ENCODE measurements around the gene HAUS7. TPM values are rescaled to one million over a fixed set of nuclear protein-coding genes. Genes with fewer than 3 reads are reported as not detected.
"Not testable (repeated sequence)": the region's sequence is repeated elsewhere in the genome, so short reads cannot be mapped to it uniquely, and the experiment has no call there.

HAUS7 gene
- total RNA-seq, 1 donor from 2014 or later: 14.5 TPM

DNA sequence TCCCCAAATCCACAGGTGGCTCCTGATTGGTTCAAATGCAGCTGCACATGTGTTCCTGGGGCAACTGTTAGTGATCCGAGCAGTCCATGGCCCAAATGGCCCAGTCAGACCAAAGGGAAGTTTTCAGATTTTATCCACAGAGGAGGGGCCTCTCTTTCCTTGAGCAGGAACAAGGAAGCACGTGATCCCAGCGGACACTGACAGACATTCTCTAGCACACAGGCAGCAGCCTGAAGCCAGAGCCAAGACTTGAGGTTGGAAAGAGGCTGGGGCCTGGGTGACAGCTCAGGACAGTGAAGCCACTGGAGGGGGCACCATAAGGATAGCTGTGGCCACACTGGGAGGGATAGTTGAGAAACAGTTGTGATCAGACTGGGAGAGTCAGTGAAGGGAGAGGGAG lies 62.6 kb downstream of the HAUS7 start:
- DNase-seq: peak; percentile 19

DNA sequence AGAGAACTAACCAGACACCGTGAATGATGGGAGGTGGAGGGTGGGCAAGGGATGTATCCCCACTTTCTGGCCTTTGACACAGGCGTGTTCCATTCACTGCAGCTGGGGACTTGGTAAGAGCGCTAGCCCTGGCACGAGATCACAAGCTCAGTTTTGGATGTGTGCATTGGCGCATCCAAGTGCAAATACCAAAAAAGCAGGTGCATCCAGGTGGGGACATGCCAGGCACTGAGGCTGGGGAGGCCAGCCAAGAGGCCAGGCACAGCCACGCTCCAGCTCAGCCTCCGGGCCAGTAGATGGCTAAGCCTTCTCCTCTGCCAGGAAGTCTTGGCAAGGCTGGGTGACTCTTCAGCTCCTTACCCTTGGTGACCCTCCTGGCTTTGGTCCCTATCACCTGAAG lies 63.5 kb downstream of the HAUS7 start:
- no peak for DNase-seq

DNA sequence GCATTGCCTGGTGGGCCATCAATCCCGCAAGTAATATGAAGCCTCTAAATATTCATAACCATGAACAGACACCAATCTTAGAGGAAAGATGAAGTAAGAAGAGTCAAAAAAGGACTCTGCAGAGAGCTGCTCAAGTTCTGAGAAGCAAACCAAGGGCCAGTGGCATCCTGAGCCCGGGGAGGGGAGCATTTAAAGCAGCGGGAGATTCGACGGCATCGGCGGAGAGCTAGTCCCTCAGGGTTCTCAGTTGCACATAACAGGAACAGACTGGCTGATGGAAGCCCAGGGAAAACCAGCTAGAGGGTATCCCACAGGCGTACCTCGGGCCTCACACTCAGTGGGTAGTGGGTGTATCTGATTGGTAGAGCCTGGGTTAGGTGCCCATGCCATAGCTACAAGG lies 64.4 kb downstream of the HAUS7 start:
- no peak for DNase-seq

DNA sequence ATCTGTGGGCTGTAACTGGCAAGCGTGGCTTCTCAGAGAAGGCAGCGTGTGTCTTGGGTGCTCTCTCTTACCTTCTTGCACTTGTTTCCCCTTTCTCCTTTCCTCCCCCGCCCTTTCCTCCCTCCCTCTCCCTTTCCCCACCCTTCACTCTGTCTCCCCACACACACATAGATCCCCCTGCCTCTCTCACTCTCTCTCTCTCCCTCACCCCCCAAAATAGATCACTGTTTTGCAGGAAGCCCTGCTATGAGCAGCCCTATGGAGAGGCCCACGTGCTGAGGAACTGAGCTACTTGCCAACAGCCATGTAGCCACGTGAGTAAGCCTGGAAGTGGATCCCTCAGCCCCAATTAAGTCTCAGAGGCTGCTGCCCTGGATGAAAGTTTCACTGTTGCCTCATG lies 65.0 kb downstream of the HAUS7 start:
- DNase-seq: no peak

DNA sequence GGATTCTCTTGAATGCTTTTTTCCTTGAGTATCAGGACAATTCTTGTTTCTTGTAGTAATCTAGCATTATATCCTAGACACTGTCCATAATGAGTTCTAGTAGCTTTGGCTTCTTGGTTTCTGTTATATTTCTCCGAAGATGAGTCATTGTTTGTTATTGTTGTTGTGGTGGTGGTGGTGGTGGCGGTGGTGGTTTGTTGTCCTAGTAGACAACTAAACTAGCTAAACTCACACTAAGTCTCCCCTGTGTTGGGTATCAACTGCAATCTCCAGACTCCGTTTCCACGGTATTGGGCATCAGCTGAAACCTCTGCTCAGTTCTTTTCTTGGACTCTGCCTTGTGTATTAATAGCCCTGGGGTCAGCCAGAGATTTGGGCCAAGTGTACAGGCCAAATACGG lies 66.0 kb downstream of the HAUS7 start:
- not testable (repeated sequence) for DNase-seq

DNA sequence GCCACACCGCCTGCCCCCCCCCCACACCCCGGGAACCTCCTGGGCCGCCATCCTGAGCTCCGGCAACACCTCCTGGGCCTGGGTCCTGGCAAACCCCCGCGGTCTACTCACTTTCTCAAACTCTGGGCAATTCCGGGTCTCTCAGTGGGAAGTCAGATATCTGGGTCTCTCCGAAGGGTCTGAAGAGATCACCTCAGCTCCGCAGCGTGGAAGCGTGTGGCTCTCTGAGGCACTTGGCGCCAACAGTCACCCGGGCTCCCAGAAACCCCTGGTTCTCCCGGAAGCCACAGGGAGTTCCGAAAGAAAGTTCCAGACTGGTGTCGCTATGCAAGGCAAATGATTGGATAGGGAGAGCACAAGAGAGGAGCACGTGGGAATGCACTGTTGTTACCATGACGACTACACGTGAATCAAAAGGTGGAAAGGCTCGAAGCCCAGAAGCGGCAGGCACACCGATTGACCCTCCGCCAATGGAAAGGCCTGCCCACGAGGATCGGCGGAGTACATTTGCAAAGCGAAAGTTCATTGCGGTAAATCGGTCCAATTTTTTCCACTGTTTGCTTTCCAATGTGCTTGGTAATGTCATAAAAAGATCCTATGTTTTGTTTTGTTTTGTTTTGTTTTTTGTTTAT lies 69.1 kb downstream of the HAUS7 start, which contains the start of gene PNMA6E:
TSS of gene PNMA6E (minus strand) at position 218 of the 632 bp plus-strand sequence. CDS start 2,501 bp downstream, outside the sequence.
- DNase-seq: no peak

DNA sequence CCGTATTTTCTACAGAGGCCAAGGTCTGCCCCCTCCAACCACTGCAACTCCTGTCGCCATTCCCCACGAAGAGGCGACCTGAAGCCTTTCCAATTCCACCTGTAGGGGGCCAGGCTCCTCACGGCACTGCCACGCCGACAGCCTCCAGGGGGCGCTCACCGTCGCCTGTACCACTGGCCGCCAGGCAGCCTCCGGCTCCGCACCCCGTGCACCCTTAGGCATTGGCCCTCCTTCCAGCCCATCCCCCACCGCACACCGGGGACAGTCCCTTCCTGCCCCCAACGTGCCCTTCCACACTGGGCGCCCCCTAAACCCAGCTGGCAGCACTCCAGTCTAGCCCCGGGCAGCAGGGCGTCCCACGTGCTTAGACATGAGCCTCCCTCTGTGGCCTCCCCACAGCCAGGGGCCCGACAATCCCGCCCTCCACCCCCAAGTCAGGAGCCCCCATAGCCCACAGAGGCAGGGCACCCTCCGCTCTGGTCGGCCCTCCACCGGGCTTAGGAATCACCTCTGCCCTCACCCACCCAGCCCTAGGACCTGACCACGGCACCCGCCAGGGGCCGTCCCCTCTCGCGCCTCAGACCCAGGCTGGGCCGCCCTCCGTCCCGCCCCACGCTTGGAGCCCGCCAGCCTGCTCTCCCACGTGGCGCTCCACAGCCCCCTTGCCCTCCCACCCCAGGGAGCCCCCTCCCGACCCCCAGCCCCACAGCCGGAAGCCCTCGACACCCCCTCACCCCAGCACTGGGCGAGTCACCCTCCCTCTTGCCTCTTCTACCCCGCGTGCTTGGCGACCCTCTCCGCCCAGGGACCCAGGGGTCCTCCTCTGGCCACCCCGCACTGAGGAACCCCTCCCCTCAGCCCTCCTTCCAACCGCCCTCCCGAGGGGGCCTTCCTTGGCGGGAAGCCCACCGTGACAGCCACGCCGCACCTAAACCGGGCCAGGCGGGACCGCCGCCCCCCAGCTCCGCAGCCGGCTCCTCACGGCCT lies 69.9 kb downstream of the HAUS7 start:
- DNase-seq: peak; percentile 47

DNA sequence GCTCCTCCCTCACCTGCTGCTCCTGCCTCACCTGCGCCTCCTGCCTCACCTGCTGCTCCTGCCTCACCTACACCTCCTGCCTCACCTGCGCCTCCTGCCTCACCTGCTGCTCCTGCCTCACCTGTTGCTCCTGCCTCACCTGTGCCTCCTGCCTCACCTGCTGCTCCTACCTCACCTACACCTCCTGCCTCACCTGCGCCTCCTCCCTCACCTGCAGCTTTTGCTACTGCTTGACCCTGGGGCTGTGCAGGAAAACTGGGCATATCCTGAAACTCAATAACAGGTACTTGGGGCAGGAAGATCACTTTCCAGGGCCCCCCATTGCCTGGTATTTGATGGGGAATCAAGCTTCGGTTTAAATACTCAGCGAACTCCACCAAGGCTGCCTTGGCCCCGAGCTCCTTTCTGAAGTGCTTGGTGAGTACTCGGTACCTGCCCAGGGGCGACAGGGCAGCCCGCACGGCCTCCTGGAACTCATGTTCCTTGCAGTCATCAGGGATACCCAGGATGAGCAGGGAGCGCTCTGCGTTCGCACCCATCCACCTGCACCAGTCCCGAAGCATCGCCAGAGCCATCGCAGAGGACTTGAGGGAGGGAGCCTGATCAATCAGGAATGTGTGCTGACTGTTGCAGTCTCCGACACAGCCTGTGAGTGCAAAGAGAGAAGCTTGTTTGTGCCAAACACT lies 72.0 kb downstream of the HAUS7 start:
- no peak for DNase-seq

Other genes with a start within 250 kb of the HAUS7 start
- gene PNMA6F, start 148.8 kb downstream of the HAUS7 start, total RNA-seq: not detected in 2 replicates
- 5.3 and 7.3 TPM in 2 replicates for gene ZNF275, start 136.4 kb downstream of the HAUS7 start, total RNA-seq
- gene PNMA6E, start 69.2 kb downstream of the HAUS7 start, total RNA-seq: not detected in 2 replicates
- 0.51 and 0.70 TPM in 2 replicates for gene ZFP92, start 59.1 kb downstream of the HAUS7 start, total RNA-seq
- gene TREX2, start 24.5 kb downstream of the HAUS7 start, total RNA-seq: 0.19 and 4.1 TPM in 2 replicates
- gene BGN, start 24.4 kb upstream of the HAUS7 start, total RNA-seq: 27.4 and 53.9 TPM in 2 replicates
- gene ATP2B3, start 47.1 kb upstream of the HAUS7 start, total RNA-seq: under 0.01 TPM in 1 of 2 replicates, not detected in the other
- gene CCNQ, start 128.6 kb upstream of the HAUS7 start, total RNA-seq: 27.0 and 42.4 TPM in 2 replicates
- gene DUSP9, start 176.6 kb upstream of the HAUS7 start, total RNA-seq: 0.05 and 0.17 TPM in 2 replicates
- gene PNCK, start 203.2 kb upstream of the HAUS7 start, total RNA-seq: not detected in 2 replicates
- 3.3 and 4.6 TPM in 2 replicates for gene SLC6A8, start 217.3 kb upstream of the HAUS7 start, total RNA-seq